Fibroblast of lung (primary cell): ENCODE data around the gene BET1. TPM values are rescaled to one million over a fixed set of nuclear protein-coding genes. Genes with fewer than 3 reads are reported as not detected.

Experiments
- DNase-seq, 2 donors: peaks; one replicate each; pipeline versions ENCODE4 v3.0.0 to v3.0.0-alpha.2; 2010; ENCODE audit warnings: low read depth in 2 of 2
- H2AFZ ChIP-seq: 2 replicates; pipeline ENCODE4 v1.5.1; 2012; ENCODE audit warnings: low read length, control low read depth, inconsistent platforms
- H3K27ac ChIP-seq: 2 replicates; pipeline ENCODE4 v1.5.1; 2011; ENCODE audit warnings: low read length, control low read depth; ENCODE audit not compliant: insufficient read depth
- H3K27me3 ChIP-seq: 2 replicates; pipeline ENCODE4 v1.5.1; 2011; ENCODE audit warnings: mild to moderate bottlenecking, low read length; ENCODE audit not compliant: control insufficient read depth, insufficient read depth
- H3K36me3 ChIP-seq: 2 replicates; pipeline ENCODE4 v1.5.1; 2011; ENCODE audit warnings: low read length; ENCODE audit not compliant: control insufficient read depth, insufficient read depth
- H3K4me1 ChIP-seq: 2 replicates; pipeline ENCODE4 v1.5.1; 2011; ENCODE audit warnings: low read length; ENCODE audit not compliant: control insufficient read depth, insufficient read depth; ENCODE audit errors: extremely low read depth
- H3K4me2 ChIP-seq: 2 replicates; pipeline ENCODE4 v1.5.1; 2011; ENCODE audit warnings: low read length, control low read depth; ENCODE audit not compliant: insufficient read depth; ENCODE audit errors: extremely low read depth
- H3K4me3 ChIP-seq, 4 experiments: fragments of 200-600 bp in 1 of 4; sonication (generic) in 1 of 4; replicated peaks in 1 of 4; 2 replicates each; pipeline ENCODE4 v1.5.1; 2011 to 2016; ENCODE audit warnings: low read length in 4 of 4, low read depth in 3 of 4, mild to moderate bottlenecking in 3 of 4, control low read depth in 2 of 4, inconsistent platforms in 1 of 4, mixed read lengths in 1 of 4; ENCODE audit not compliant: insufficient read depth in 1 of 4; ENCODE audit errors: control extremely low read depth in 1 of 4
- H3K79me2 ChIP-seq: 2 replicates; pipeline ENCODE4 v1.5.1; 2012; ENCODE audit warnings: mild to moderate bottlenecking, low read length, inconsistent platforms; ENCODE audit not compliant: control insufficient read depth, insufficient read depth
- H3K9ac ChIP-seq: 2 replicates; pipeline ENCODE4 v1.5.1; 2011; ENCODE audit warnings: mild to moderate bottlenecking, low read length, control low read depth; ENCODE audit not compliant: insufficient read depth
- H3K9me3 ChIP-seq: 2 replicates; pipeline ENCODE4 v1.5.1; 2012; ENCODE audit warnings: low read depth, low read length; ENCODE audit not compliant: control insufficient read depth, insufficient read depth
- H4K20me1 ChIP-seq: 2 replicates; pipeline ENCODE4 v1.5.1; 2011; ENCODE audit warnings: low read length; ENCODE audit not compliant: control insufficient read depth, insufficient read depth; ENCODE audit errors: extremely low read depth
- EZH2 ChIP-seq: IDR thresholded peaks from 2 replicates; pipeline ENCODE4 v1.5.1; 2012; ENCODE audit warnings: low read length, control low read depth, mild to moderate bottlenecking; ENCODE audit errors: missing control alignments
- polyA plus RNA-seq, 2 donors: library from polyadenylated mRNA; depleted of rRNA in 1 of 2; stranded (reverse) in 1 of 2; unstranded in 1 of 2; fragments of >200 nt; gene quantifications; 2 replicates each; pipeline ENCODE4 v1.2.1, GENCODE V29; 2011 to 2012; ENCODE audit warnings: missing spikeins in 1 of 2
- total RNA-seq: library from RNA; depleted of rRNA; stranded (reverse); fragments of >200 nt; gene quantifications from 2 replicates; pipeline ENCODE4 v1.2.1, GENCODE V29; 2014
- TF ChIP-seq, protein P1 (sequence below), 2 donors: IDR thresholded peaks in 1 of 2; conservative IDR thresholded peaks in 1 of 2; 1 replicate in 1 of 2; 2 replicates in 1 of 2; pipeline ENCODE4 v1.5.1; 2011 to 2012; ENCODE audit warnings: low read length in 2 of 2, control low read depth in 1 of 2, inconsistent platforms in 1 of 2, low read depth in 1 of 2, mild to moderate bottlenecking in 1 of 2

BET1 gene
- total and polyA plus RNA-seq, 2 donors (not counting 1 experiment from before 2014, with no cell fraction given), result 40.3 to 52.5 TPM

GRCh38 chr7:94005753-94006152 lies 1.6 kb upstream of the BET1 start:
- no peaks in the 10 kb centered on the region for H3K4me1 ChIP-seq
- H2AFZ ChIP-seq, result no peak overlapping the region

DNA sequence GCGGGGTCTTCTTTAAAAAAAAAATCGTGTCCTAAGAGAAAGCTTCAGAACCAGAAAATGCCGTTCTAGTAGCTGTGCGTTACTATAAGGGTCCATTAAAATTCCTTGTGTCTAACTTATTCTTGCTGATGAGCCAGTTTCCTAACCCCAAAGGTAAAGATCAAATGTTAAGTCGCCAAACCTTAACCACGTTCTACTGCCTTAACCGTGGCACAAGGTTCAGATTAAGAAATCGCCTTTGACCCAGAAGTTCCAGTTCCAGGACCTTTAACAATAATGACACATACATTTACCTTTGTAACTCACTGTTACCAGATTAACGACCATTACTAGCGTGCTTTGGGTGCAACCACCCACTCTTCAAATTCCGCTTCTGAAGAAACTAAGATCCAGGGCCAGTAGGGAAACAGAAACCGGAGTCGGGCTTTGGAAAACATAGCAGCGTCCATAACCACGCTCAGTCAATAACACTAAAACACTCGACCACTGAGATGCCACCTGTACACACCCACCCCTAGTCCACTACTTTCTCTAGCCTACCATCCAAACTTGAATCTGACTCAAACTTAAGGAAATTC lies 620 bp downstream of the BET1 start:
- no peaks in the 10 kb centered on the region for H4K20me1 ChIP-seq
- TF ChIP-seq, protein P1, sequence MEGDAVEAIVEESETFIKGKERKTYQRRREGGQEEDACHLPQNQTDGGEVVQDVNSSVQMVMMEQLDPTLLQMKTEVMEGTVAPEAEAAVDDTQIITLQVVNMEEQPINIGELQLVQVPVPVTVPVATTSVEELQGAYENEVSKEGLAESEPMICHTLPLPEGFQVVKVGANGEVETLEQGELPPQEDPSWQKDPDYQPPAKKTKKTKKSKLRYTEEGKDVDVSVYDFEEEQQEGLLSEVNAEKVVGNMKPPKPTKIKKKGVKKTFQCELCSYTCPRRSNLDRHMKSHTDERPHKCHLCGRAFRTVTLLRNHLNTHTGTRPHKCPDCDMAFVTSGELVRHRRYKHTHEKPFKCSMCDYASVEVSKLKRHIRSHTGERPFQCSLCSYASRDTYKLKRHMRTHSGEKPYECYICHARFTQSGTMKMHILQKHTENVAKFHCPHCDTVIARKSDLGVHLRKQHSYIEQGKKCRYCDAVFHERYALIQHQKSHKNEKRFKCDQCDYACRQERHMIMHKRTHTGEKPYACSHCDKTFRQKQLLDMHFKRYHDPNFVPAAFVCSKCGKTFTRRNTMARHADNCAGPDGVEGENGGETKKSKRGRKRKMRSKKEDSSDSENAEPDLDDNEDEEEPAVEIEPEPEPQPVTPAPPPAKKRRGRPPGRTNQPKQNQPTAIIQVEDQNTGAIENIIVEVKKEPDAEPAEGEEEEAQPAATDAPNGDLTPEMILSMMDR (conservative IDR thresholded peaks at IDR 0.05 in 1 of 2, IDR thresholded peaks at IDR 0.05 in 1 of 2; ENCODE audit: low read depth in 1 of 2, low read length in 2 of 2), result no peak
- no peak for TF ChIP-seq EZH2
- DNase-seq, result peak in 1 of 2 donors; percentile 34

More at GRCh38 chr7:94005753-94006152, 1.6 kb upstream of the BET1 start:
- TF ChIP-seq, protein P1 (conservative IDR thresholded peaks at IDR 0.05 in 1 of 2, IDR thresholded peaks at IDR 0.05 in 1 of 2; ENCODE audit: low read depth in 1 of 2, low read length in 2 of 2), result no peak
- TF ChIP-seq EZH2, result no peak
- Histone ChIP-seq H3K4me3 (no peak overlapping the region), H3K9ac (no peak overlapping the region), H3K9me3 (no peaks in the 10 kb centered on the region), H3K36me3 (no peaks in the 10 kb centered on the region), H3K27ac (no peak overlapping the region), H4K20me1 (no peaks in the 10 kb centered on the region), H3K27me3 (no peaks in the 10 kb centered on the region), H3K4me2 (no peak overlapping the region), H3K79me2 (peaks cover 25% of the 10 kb centered on the region)
- DNase-seq, result no peak

DNA sequence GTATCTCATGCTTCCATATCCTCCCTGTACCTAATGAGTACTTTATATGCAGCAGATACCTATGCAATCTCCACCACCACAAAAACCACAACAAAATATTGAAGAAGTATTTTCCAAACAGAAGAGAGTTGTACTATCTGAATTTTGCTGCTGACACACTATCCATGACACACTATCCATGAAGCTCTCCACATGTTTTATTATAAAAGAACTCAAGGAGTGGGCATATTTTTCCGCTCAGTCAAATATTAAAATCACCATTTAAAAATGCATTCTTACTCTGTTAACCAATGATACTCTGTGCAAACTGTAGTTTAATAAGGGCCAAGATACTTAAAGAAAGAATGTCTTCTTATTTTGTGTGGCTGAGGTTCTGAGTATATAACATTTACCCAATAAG lies 2.8 kb downstream of the BET1 start:
- TF ChIP-seq EZH2, result no peak
- TF ChIP-seq, protein P1 (conservative IDR thresholded peaks at IDR 0.05 in 1 of 2, IDR thresholded peaks at IDR 0.05 in 1 of 2; ENCODE audit: low read depth in 1 of 2, low read length in 2 of 2), result no peak
- no peaks in the 10 kb centered on the region for H3K4me1 ChIP-seq
- no peak overlapping the region for H3K9ac ChIP-seq
- no peak overlapping the region for H3K27ac ChIP-seq
- H4K20me1 ChIP-seq, result no peaks in the 10 kb centered on the region
- H3K4me2 ChIP-seq, result no peak overlapping the region
- H2AFZ ChIP-seq, result no peak overlapping the region
- DNase-seq, result peak in 1 of 2 donors; percentile 77
- peaks cover 27% of the 10 kb centered on the region for H3K79me2 ChIP-seq
- H3K27me3 ChIP-seq, result no peaks in the 10 kb centered on the region
- no peaks in the 10 kb centered on the region for H3K9me3 ChIP-seq
- no peak overlapping the region for H3K4me3 ChIP-seq
- peaks cover 4% of the 10 kb centered on the region for H3K36me3 ChIP-seq

More for the DNA sequence above, 620 bp downstream of the BET1 start:
- Histone ChIP-seq H3K4me2 (peak overlapping the region; percentile 65), H2AFZ (peak overlapping the region; percentile 75), H3K79me2 (peaks cover 27% of the 10 kb centered on the region), H3K9me3 (no peaks in the 10 kb centered on the region), H3K27me3 (no peaks in the 10 kb centered on the region), H3K4me1 (no peaks in the 10 kb centered on the region), H3K4me3 (peak overlapping the region; percentile 87 to 99 (median 96)), H3K9ac (peak overlapping the region; percentile 94), H3K27ac (peak overlapping the region; percentile 93), H3K36me3 (no peaks in the 10 kb centered on the region)
